NK-92 (cell line): ENCODE results near the gene PLCL1.

Experiments used
- DNase-seq: peaks from one replicate; lab custom pipeline; 2025; ENCODE audit not compliant: unreplicated experiment; lab: John Stamatoyannopoulos, UW

The PLCL1 gene

GRCh38 chr2:198053148-198053547 lies 248.8 kb downstream of the PLCL1 start:
- DNase-seq, result no peak

GRCh38 chr2:198053776-198054175 lies 249.4 kb downstream of the PLCL1 start:
- DNase-seq, result no peak

- no peak for DNase-seq
Observed at GRCh38 chr2:198054299-198054698, 249.9 kb downstream of the PLCL1 start.

DNA sequence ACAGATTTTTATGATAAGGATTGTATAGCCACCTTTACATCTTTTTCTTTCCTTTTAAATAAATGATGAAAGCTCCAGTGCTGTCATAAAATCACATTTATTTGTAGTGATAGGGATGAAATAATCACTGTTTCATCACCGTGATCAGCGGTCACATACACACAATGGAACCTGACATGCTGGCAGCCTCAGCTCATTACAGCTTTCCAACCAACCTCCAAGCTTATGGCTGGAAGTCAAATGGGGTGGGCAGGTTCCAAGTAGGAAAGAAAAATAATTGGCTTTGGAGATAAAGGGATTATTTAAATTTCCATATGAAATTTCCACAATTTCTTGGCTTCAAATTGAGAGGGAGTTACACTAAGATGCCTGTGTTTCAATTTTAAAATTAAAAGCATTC lies 251.3 kb downstream of the PLCL1 start:
- no peak for DNase-seq

DNA sequence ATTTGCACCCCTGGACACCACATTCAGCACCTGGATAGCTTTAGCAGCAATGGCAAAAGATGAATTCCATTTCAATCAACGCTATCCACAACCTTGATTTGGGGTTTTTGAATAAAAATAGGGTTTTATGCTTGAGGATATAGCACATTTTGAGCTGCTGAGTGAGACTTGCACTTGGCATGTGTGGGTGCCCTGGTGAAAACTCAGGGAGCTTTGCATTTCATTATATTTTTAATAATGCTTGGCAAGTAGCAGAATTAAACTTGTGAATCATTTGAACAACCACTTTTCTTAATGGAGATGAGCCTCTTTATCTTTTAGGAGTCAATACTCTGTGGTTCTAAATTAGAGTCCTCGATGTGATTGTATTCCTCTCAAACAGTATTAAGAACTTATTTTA lies 252.4 kb downstream of the PLCL1 start:
- no peak for DNase-seq

DNA sequence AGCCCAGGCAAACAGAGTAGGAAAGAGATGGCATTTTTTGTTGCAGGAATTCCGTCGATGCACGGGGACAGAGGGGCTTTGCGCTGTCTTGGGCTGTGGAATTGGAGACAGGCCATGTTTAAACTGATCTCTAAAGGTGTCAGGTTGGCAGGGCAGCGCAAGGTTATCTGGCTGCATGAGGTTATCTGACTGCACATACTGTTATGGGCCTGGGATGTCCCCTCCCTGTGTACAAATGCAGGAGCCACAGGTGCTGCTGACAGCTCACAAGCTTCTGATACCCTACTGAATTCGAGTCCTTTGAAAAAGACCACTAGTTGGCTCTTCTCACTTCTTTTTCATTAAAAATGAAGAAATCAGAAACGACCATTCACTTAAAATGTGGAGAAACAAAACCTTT lies 255.4 kb downstream of the PLCL1 start:
- DNase-seq, result no peak

GRCh38 chr2:198060277-198060676 lies 255.9 kb downstream of the PLCL1 start:
- DNase-seq, result no peak

DNA sequence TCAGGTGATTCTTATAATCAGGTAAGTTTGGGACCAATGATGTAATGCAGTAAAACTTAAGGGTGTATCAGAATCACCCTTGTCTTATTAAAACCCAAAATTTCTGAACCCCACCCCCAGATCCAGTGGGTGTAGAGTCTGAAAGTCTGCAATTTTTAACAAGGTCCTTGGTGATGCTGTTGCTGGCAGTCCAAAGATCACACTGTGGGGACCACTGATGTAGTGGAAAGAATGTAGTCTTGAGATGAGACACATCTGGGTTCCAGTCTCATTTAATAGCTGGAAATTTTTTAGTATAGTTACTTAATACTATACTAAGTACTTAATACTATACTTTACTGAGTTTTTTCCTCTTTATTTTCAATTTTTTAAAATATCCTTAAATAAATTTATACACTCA lies 258.4 kb downstream of the PLCL1 start:
- no peak for DNase-seq

GRCh38 chr2:198063242-198063641 lies 258.8 kb downstream of the PLCL1 start:
- DNase-seq, result no peak

DNA sequence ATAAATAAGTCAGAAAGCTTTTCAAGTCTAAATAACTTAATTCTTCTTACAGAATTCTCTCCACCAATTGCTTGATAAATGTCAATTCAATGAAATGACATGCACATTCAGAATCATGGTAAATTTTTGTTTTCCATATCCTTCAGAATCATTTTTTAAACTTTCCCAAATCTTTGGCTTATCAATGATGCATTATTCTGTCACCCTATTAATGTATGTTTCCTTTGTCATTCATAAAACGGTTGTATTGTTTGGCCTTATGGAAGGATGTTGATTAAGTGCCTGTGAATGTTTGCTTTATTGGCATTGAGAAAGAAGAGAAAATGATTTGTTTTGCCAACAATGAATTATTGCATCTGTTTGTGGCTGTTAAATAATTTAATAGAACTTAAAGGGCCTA lies 260.9 kb downstream of the PLCL1 start:
- no peak for DNase-seq

- no peak for DNase-seq
Observed at GRCh38 chr2:198066597-198066996, 262.2 kb downstream of the PLCL1 start.

GRCh38 chr2:198072655-198073054 lies 268.3 kb downstream of the PLCL1 start:
- no peak for DNase-seq

DNA sequence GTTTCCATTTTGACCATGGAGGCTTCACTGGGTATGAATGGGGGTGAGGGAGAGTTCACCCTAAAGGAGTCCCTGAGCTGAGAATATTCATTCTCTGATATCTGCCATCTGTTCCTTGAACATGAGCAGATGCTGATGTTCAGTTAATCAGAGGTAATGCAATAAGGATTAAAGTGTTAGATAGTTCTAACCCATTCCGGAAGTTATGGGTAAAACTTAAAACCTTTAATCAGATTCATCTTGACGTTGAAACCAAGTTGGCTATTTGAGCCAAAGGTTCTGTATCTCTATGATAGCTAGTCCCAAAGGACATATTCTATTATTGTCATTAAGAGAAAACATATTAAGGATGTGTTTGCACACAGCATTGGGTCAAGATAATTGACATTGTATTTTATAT lies 268.9 kb downstream of the PLCL1 start:
- DNase-seq, result no peak

DNA sequence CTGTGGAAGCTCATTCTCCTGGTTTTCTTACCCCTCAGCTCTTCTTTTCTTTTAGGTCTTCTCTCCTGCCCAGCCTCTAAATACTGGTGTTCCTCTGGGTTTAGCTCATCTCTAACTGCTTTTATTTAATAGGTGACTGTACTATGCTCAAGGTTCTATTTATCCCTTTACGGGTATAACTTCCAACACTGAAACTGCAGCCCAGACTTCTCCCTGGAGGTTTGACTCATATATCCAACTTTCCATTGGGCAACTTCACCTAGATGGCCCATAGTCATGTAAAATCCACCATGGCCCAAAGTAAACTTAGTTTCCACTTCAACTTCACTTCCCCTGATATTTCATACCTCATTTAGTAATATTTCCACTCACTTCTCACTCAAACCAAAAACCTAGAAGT lies 273.1 kb downstream of the PLCL1 start:
- no peak for DNase-seq

DNA sequence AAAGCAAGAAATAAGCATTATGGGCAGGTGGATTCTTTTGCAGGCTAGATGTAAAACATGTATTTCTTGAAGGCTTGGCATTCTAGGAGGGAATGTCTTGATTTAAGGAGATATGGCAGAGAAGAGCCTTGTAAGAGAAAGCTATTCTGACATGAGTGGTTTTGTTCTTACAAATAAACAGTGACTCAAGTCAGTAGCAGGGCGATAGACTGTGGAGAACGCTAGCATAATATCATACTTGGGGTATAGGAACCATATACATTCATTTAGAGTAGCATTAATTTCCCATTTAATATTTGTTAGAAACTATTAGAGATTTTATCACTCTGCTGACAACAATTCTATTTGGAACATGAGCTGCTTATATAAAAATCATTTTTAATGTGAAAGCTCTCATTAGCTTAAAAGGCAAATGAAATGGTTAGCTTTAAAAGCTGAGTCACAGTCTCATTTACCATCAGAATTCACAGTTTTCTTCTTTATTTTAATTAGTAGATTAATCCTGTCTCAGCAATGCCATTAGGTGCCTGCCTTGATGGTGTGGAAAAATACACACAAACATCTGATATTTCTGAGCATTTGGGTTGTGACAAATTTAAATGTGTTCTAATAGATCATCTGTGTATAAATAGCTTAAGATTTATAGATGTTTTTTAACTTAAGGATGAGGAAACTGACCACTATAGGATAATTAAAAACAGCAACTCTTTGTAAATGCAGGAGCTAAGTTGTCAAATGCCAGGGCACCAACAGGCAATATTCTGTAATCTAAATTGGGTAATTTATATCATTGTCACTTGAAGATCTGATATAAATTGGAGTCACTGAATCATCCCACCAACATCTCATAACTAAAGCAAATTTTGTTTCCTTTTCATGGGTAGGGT lies 276.7 kb downstream of the PLCL1 start:
- no peak for DNase-seq

DNA sequence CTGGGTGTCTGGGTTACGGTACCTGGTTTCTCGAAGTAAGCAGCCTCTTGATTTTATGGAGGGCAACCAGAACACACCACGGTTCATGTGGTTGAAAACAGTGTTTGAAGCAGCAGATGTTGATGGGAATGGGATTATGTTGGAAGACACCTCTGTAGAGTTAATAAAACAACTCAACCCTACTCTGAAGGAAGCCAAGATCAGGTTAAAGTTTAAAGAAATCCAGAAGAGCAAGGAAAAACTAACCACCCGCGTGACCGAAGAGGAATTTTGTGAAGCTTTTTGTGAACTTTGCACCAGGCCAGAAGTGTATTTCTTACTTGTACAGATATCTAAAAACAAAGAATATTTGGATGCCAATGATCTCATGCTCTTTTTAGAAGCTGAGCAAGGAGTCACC lies 279.8 kb downstream of the PLCL1 start:
- DNase-seq, result no peak

GRCh38 chr2:198096002-198096401 lies 291.6 kb downstream of the PLCL1 start:
- DNase-seq, result no peak

GRCh38 chr2:198096965-198097364 lies 292.6 kb downstream of the PLCL1 start:
- no peak for DNase-seq

DNA sequence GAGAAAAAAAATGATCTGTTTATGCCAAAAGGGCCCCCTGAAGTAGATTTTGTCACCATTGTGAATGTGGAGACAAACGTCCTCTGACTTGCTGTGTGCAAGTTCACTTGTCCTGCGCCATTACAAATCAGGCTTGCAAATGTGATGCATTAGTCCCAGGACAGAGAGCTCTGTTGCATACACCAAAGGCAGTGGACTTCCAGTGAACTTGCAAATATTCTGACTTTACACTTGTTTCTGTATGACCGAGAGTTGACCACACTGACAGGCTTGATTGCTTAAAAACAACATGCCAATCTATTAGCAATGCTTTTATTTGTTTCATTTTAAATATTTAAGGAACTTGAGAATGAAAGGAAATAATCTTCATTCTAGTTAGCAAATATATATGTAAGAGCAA lies 293.2 kb downstream of the PLCL1 start:
- no peak for DNase-seq

DNA sequence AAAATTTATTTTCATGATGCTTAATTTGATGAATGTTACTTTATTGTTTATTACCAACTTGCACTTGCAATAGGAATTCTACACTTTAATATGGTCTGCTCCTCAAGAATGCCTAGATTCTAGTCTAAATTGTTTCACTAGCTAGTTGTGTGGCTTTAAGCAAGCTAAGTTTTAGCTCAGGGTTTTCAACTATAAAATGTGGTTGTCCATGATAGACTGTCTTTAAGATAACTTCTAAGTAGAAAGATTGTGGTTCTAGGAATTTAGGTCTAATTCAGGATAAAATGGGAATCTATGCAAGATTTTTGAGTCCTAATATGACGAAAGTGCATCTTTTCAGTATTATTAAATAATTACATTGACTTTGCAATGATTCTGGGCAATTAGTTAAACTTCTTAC lies 294.0 kb downstream of the PLCL1 start:
- no peak for DNase-seq

- no peak for DNase-seq
Observed at GRCh38 chr2:198098918-198099317, 294.5 kb downstream of the PLCL1 start.

- no peak for DNase-seq
Observed at GRCh38 chr2:198100346-198100745, 296.0 kb downstream of the PLCL1 start.

GRCh38 chr2:198101688-198102087 lies 297.3 kb downstream of the PLCL1 start:
- DNase-seq, result no peak
